GM21723 (cell line): ENCODE data around the gene MAPRE3.

Source experiments
- ATAC-seq: cut with Tn5 transposase; IDR thresholded peaks from one replicate; pipeline ENCODE4 v1.9.1; 2021; ENCODE audit warnings: mild to moderate bottlenecking, moderate library complexity; ENCODE audit not compliant: unreplicated experiment

The MAPRE3 gene

DNA sequence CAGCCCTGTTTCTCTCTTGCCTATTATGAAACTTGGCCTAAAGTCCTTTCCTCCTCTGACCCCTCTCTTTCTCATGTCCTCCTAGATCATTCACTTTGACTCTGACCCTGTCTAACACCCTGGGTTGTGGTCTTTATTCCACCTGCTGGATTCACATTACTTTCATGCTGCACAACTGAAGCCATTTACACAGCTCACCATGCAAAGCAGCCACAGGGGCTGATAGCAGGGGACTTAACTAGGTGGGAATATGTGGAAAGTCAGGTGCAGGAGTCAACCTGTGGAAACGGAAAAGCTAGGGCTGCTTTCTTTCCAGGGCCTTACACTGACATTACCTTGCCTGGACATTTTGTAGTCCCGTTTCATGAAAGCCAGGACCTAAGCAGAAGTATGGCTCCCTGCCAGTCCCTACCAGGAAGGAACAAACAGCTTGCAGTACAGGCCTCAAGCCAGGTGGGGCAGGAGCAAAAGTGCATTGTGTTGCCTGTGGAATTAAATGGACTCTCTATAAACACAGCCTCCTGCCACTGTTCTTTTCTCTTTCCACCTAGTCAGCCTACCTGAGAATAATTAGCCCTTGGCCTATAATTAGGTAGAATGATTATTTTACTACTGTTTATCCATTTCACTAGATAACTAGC, 11.8 kb downstream of the MAPRE3 start:
- no peak for ATAC-seq

- ATAC-seq = no peak
Measured at GRCh38 chr2:26983746-26984145, 13.3 kb downstream of the MAPRE3 start.

- ATAC-seq = no peak
Measured at GRCh38 chr2:26985807-26986206, 15.4 kb downstream of the MAPRE3 start.

- ATAC-seq = no peak
Measured at GRCh38 chr2:26986576-26986975, 16.1 kb downstream of the MAPRE3 start.

DNA sequence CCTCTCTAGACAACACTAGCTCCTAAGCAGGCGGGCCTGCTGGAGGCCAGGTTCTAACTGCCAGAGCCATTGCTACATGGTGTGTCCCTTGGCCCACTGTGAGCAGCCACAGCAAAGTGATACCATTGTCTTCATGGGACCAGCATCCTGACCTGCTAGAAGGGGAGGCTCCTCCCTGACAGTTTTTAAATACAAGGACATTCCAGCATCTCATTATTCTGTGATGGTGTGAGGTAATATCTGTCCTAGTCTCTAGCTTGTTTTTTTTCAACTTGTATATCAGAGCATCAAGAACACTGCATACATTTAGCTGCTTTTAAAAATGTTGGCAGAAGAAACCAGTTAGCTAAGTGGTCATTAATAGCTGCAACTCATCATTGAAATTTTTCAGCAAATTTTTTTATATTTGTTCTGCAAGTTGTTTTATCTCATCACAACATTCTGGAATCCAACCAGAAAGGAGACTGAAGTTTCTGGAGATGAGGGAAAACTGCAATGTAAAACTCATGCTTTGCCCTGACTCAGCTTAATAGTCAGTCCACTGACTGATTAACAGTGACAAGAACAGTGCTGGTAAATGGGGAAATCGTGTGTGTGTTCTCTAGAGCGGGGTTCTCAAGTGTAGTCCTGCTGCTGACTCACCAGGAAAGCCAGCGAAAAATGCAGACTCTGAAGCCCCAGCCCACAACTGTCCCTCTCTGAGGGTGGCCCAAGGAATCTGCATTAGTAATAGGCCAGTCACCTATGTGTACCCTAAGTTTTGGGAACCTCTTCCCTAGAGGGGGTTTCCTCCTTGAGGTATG, 17.8 kb downstream of the MAPRE3 start:
- no peak for ATAC-seq

- no peak for ATAC-seq
Measured at GRCh38 chr2:26989156-26989555, 18.7 kb downstream of the MAPRE3 start.

DNA sequence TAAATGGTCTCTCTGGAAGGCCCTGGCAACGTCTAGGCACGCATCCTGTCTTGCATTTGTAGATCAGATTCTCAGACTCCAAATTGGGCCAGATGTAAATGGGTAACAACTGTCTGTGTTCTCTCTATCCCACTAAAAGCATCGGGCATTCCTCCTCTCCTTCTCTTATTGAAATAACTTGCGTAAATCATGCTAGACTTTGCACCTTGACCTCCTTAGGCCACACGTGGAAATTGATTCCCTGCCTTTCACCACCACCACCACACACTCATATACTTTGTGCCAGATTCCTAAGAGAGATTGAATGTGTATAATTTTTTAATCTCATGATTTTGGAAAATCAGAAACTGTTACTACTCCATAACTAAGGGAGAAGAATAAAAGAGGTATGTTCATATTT, 21.3 kb downstream of the MAPRE3 start:
- ATAC-seq = no peak

GRCh38 chr2:26993768-26994167, 23.3 kb downstream of the MAPRE3 start:
- no peak for ATAC-seq

GRCh38 chr2:26994983-26995382, 24.5 kb downstream of the MAPRE3 start:
- no peak for ATAC-seq

DNA sequence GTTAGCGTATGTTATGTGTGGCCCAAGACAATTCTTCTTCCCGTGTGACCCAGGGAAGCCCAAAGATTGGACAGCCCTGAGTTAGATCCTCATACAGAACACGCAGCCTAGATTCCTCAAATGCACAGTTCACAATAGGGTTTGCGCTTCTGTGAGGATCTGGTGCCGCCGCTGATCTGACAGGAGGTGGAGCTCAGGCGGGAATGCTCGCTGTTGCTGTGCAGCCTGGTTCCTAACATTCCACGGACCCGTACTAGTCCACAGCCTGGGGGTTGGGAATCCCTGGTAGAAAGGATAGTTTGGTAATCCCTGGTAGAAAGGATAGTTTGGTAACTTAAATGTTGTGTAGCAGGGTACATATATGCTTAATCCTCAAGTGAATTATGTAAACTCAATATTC, 27.0 kb downstream of the MAPRE3 start:
- ATAC-seq = no peak

DNA sequence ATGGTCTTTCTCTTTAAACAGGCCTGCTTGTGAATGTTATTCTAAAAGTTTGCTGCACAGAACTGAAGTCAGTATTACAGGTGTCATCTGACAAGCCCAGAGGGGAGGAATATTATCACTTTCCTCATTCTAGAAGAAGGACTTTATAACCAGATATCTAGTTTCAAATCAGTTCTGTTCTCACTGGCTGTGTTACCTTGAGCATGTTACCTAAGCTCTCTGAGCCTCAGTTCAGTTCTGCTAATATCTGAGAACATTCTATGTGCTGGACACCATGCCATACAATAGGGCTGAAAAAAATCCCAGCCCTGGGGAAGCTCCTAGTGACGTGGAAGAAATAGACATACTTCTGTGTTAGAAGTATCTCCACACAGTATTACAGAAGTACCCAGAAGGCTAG, 27.9 kb downstream of the MAPRE3 start:
- no peak for ATAC-seq

GRCh38 chr2:27000228-27000627, 29.8 kb downstream of the MAPRE3 start:
- no peak for ATAC-seq

GRCh38 chr2:27000995-27001394, 30.6 kb downstream of the MAPRE3 start:
- no peak for ATAC-seq

GRCh38 chr2:27001950-27002349, 31.5 kb downstream of the MAPRE3 start:
- no peak for ATAC-seq

- ATAC-seq = no peak
Measured at GRCh38 chr2:27003007-27003406, 32.6 kb downstream of the MAPRE3 start.

DNA sequence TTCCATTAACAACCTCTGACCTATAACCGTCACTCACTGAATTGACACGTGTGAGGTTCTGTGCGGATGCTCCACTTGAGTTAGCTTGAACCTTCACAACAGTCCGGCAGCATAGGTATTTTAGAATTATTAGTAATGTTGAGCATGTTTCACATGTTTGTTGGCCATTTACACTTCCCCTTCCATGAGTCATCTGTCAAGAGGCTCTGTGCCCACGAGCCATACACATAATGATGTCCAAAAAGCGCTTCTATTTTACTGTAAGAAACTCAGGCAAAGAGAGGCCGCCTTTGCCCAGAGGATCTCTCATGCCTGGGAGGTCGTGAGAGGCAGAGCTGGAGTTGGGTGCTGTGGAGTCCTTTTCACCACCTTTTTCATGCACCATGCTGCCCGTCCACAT, 33.4 kb downstream of the MAPRE3 start:
- ATAC-seq = no peak

DNA sequence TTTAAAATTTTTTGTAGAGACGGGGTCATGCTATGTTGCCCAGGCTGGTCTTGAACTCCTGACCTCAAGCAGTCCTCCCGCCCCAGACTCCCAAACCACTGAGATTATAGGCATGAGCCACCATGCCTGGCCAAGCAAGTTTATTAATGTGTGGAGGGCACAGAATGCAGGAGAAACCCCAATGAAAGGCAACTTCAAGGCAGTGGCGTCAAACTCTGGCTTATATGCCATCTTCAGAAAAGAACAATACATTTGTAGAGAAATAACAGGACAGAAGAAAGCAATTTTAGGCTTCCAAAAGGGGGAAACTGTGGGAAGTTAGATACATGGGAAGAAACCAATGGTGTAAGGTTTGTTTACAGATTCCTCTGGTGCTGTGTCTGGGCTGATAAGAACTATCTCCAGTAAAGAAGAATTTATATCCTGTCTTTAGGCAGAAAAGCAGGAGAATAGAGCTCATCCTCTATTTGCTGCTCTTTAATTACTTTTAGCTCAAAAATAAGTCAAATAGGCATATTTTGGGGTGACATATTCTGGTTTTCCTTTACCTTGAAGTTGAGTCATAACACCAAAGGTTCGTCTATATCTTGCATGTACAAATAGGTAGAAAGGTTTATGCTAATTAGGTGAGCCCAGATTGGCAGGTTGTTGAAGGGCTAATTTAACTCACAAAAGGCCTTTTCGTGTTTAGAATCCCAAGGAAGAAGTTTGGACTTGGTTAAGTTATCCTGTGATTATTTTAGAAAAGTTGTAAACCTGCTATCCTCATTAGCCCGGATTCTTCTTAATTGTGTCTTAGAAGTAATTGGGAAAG, 36.4 kb downstream of the MAPRE3 start:
- no peak for ATAC-seq

DNA sequence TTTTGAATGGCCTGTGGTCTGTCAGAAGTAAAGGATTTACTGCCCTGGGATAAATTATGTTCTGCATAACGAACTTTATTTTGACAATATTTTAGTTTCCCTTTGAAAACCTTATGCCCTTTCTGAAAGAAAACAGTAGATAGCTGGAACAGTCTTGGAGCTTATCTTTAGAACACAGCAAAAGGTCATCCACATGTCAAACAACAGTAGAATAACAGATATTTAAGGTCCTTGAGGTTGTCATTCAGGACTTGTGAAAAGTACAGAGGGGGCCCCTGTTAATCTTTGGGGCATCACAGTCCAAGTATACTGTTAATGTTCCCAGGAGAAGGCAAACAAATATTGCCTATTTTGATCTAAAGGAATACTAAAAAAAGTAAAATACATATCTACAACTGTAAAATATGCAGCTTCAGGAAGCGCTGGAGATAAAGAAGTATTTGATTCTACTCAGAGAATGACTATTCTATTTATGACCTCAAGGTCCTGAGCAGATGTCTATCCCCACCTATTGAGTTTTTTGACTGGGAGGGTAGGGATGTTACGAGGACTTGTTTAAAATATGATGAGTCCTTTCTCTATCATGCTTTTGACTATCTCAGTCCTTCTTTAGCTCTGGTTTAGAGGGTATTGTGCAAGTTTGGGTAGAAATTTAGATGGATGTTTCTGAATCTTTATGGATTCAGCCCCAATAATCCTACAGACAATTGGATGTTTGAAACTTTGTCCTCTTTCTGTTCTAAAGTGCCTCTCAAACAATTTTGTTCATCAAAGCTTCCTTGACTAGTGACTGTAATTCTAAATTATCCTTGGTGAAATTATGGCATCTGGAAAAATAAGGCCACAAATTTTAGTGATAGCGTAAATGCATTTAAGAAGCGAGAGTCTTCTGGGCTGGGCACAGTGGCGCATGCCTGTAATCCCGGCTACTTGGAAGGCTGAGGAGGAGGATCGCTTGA, 37.3 kb downstream of the MAPRE3 start:
- no peak for ATAC-seq

- no peak for ATAC-seq
Measured at GRCh38 chr2:27008678-27009077, 38.2 kb downstream of the MAPRE3 start.

GRCh38 chr2:27009083-27009482, 38.6 kb downstream of the MAPRE3 start:
- ATAC-seq = no peak

DNA sequence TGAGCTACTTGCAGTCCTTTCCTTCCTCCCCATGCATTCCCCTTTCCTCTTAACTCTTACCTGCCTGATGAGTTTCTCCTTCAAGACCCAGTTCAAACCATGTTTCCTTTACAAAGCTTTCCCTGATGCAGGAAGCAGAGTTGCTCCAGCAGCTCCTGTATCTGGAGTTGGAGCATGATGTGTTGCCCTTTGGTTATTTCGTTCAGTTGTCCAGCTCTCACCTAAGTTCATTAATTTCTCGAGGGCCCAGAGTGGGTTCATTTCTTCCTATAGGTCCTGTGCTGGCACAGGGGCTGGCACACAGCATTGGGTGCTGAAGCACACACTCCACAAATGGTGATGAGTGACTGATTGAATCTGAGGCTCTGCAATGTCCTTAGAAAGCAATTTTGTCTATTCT, 39.3 kb downstream of the MAPRE3 start:
- ATAC-seq = no peak
